Measurements from ENCODE around the gene ADIPOR1. TPM values are rescaled to one million over a fixed set of nuclear protein-coding genes. Genes with fewer than 3 reads are reported as not detected.
"Not testable (repeated sequence)": the region's sequence is repeated elsewhere in the genome, so short reads cannot be mapped to it uniquely, and the experiment has no call there.

The ADIPOR1 gene
- total RNA-seq, 1 donor from 2014 or later = 38.0 TPM

- peaks cover 31% of the 10 kb centered on the region for H3K36me3 Mint-ChIP-seq
- no peaks in the 10 kb centered on the region for H3K4me1 Mint-ChIP-seq
- H3K9me3 Mint-ChIP-seq = no peaks in the 10 kb centered on the region
- TF ChIP-seq, protein P1, sequence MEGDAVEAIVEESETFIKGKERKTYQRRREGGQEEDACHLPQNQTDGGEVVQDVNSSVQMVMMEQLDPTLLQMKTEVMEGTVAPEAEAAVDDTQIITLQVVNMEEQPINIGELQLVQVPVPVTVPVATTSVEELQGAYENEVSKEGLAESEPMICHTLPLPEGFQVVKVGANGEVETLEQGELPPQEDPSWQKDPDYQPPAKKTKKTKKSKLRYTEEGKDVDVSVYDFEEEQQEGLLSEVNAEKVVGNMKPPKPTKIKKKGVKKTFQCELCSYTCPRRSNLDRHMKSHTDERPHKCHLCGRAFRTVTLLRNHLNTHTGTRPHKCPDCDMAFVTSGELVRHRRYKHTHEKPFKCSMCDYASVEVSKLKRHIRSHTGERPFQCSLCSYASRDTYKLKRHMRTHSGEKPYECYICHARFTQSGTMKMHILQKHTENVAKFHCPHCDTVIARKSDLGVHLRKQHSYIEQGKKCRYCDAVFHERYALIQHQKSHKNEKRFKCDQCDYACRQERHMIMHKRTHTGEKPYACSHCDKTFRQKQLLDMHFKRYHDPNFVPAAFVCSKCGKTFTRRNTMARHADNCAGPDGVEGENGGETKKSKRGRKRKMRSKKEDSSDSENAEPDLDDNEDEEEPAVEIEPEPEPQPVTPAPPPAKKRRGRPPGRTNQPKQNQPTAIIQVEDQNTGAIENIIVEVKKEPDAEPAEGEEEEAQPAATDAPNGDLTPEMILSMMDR (IDR thresholded peaks at IDR 0.05; ENCODE audit: unreplicated experiment) = no peak
- H3K27me3 Mint-ChIP-seq (ENCODE audit: low read depth) = no peaks in the 10 kb centered on the region
- no peak for DNase-seq (ENCODE audit: low spot score in 2 of 2, unreplicated experiment in 2 of 2)
- H3K4me3 Mint-ChIP-seq = no peak overlapping the region
- no peak overlapping the region for H3K27ac Mint-ChIP-seq
These were observed 17.6 kb downstream of the ADIPOR1 start for GRCh38 chr1:202940561-202940960.

DNA sequence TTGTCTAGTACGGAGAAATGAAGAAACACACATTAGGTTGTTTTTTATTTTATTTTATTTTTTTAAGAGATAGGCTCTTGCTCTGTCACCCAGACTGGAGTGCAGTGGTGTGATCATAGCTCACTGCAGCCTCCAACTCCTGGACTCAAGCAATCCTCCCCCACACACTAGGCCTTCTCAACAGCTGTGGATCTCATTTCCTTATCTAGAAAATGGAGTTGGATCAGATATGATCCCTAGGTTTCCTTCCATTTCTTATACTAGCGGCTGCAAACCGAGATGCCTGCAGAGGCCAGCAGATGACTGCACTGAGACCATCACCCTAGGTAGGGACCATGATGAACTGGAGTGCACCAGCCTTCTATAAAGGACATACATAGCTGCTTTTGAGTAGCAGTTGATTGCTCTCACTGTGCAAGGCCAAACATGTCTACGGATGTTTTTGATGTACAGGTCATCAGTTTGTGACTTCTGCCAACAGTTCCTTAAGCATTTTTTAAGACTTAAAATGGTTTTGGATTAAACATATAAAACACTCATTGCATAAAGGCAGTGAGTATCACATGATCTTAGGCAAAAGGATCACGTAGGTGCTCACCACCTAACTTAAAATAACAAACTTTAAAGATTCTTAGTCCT lies 19.7 kb downstream of the ADIPOR1 start:
- Mint-ChIP-seq H3K27me3 (ENCODE audit: low read depth) (peaks cover 3% of the 10 kb centered on the region), H3K36me3 (peaks cover 19% of the 10 kb centered on the region), H3K9me3 (peaks cover 2% of the 10 kb centered on the region), H3K4me3 (no peak overlapping the region), H3K27ac (no peak overlapping the region), H3K4me1 (no peaks in the 10 kb centered on the region)
- DNase-seq (ENCODE audit: low spot score in 2 of 2, unreplicated experiment in 2 of 2) = no peak
- TF ChIP-seq, protein P1 (IDR thresholded peaks at IDR 0.05; ENCODE audit: unreplicated experiment) = no peak

DNA sequence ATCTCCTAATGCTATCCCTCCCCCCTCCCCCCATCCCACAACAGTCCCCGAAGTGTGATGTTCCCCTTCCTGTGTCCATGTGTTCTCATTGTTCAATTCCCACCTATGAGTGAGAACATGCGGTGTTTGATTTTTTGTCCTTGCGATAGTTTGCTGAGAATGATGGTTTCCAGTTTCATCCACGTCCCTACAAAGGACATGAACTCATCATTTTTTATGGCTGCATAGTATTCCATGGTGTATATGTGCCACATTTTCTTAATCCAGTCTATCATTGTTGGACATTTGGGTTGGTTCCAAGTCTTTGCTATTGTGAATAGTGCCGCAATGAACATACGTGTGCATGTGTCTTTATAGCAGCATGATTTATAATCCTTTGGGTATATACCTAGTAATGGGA lies 21.7 kb downstream of the ADIPOR1 start:
- not testable (repeated sequence) for H3K27me3 Mint-ChIP-seq (ENCODE audit: low read depth); H3K9me3 Mint-ChIP-seq; H3K4me1 Mint-ChIP-seq; H3K4me3 Mint-ChIP-seq; DNase-seq (ENCODE audit: low spot score in 2 of 2, unreplicated experiment in 2 of 2); H3K27ac Mint-ChIP-seq; H3K36me3 Mint-ChIP-seq

- Mint-ChIP-seq H3K36me3 (peaks cover 5% of the 10 kb centered on the region), H3K27me3 (ENCODE audit: low read depth) (peaks cover 3% of the 10 kb centered on the region), H3K4me3 (no peak overlapping the region), H3K4me1 (no peaks in the 10 kb centered on the region), H3K27ac (no peak overlapping the region), H3K9me3 (peaks cover 9% of the 10 kb centered on the region)
- TF ChIP-seq, protein P1 (IDR thresholded peaks at IDR 0.05; ENCODE audit: unreplicated experiment) = no peak
- no peak for DNase-seq (ENCODE audit: low spot score in 2 of 2, unreplicated experiment in 2 of 2)
These were observed 22.3 kb downstream of the ADIPOR1 start for GRCh38 chr1:202935844-202936243.

- DNase-seq (ENCODE audit: low spot score in 2 of 2, unreplicated experiment in 2 of 2) = no peak
- Mint-ChIP-seq H3K4me1 (no peaks in the 10 kb centered on the region), H3K27ac (no peak overlapping the region)
These were observed 23.4 kb downstream of the ADIPOR1 start for GRCh38 chr1:202934755-202935154.

GRCh38 chr1:202932476-202932875 lies 25.6 kb downstream of the ADIPOR1 start:
- TF ChIP-seq, protein P1 (IDR thresholded peaks at IDR 0.05; ENCODE audit: unreplicated experiment) = no peak

More at GRCh38 chr1:202934755-202935154, 23.4 kb downstream of the ADIPOR1 start:
- H3K4me3 Mint-ChIP-seq = no peak overlapping the region
- H3K9me3 Mint-ChIP-seq = peaks cover 9% of the 10 kb centered on the region
- H3K27me3 Mint-ChIP-seq (ENCODE audit: low read depth) = peaks cover 3% of the 10 kb centered on the region
- peaks cover 2% of the 10 kb centered on the region for H3K36me3 Mint-ChIP-seq
- TF ChIP-seq, protein P1 (IDR thresholded peaks at IDR 0.05; ENCODE audit: unreplicated experiment) = no peak

More at GRCh38 chr1:202932476-202932875, 25.6 kb downstream of the ADIPOR1 start:
- Mint-ChIP-seq H3K9me3 (peaks cover 9% of the 10 kb centered on the region), H3K4me1 (no peaks in the 10 kb centered on the region), H3K27ac (no peak overlapping the region), H3K27me3 (ENCODE audit: low read depth) (peaks cover 3% of the 10 kb centered on the region), H3K4me3 (no peak overlapping the region), H3K36me3 (no peaks in the 10 kb centered on the region)
- no peak for DNase-seq (ENCODE audit: low spot score in 2 of 2, unreplicated experiment in 2 of 2)
